ENCODE measurements around the gene SLC35F4.
"Not testable (repeated sequence)": the region's sequence is repeated elsewhere in the genome, so short reads cannot be mapped to it uniquely, and the experiment has no call there.

SLC35F4 gene

GRCh38 chr14:57796556-57796955, 69.3 kb downstream of the SLC35F4 start:
- DNase-seq (ENCODE audit: low read depth), result no peak

GRCh38 chr14:57785058-57785457, 80.8 kb downstream of the SLC35F4 start:
- DNase-seq (ENCODE audit: low read depth), result no peak

GRCh38 chr14:57771801-57772200, 94.1 kb downstream of the SLC35F4 start:
- DNase-seq (ENCODE audit: low read depth), result no peak

GRCh38 chr14:57769863-57770523, 95.9 kb downstream of the SLC35F4 start:
- no peak for DNase-seq (ENCODE audit: low read depth)

GRCh38 chr14:57761800-57762199, 104.1 kb downstream of the SLC35F4 start:
- no peak for DNase-seq (ENCODE audit: low read depth)

GRCh38 chr14:57760896-57761295, 105.0 kb downstream of the SLC35F4 start:
- DNase-seq (ENCODE audit: low read depth), result no peak

GRCh38 chr14:57755018-57755521, 110.8 kb downstream of the SLC35F4 start:
- DNase-seq (ENCODE audit: low read depth), result no peak

- DNase-seq (ENCODE audit: low read depth), result no peak
These were observed 111.4 kb downstream of the SLC35F4 start for GRCh38 chr14:57754527-57754926.

GRCh38 chr14:57753821-57754220, 112.1 kb downstream of the SLC35F4 start:
- DNase-seq (ENCODE audit: low read depth), result no peak

- not testable (repeated sequence) for DNase-seq (ENCODE audit: low read depth)
These were observed 113.7 kb downstream of the SLC35F4 start for GRCh38 chr14:57752142-57752695.

- no peak for DNase-seq (ENCODE audit: low read depth)
These were observed 114.5 kb downstream of the SLC35F4 start for GRCh38 chr14:57751400-57751799.

GRCh38 chr14:57749267-57749666, 116.6 kb downstream of the SLC35F4 start:
- DNase-seq (ENCODE audit: low read depth), result peak; percentile 3

- DNase-seq (ENCODE audit: low read depth), result no peak
These were observed 117.6 kb downstream of the SLC35F4 start for GRCh38 chr14:57748279-57748678.

- DNase-seq (ENCODE audit: low read depth), result no peak
These were observed 118.9 kb downstream of the SLC35F4 start for GRCh38 chr14:57747036-57747435.

GRCh38 chr14:57746563-57746962, 119.3 kb downstream of the SLC35F4 start:
- DNase-seq (ENCODE audit: low read depth), result no peak

GRCh38 chr14:57739516-57739915, 126.4 kb downstream of the SLC35F4 start:
- DNase-seq (ENCODE audit: low read depth), result no peak

- no peak for DNase-seq (ENCODE audit: low read depth)
These were observed 128.3 kb downstream of the SLC35F4 start for GRCh38 chr14:57737598-57737997.

- no peak for DNase-seq (ENCODE audit: low read depth)
These were observed 129.5 kb downstream of the SLC35F4 start for GRCh38 chr14:57736391-57736790.

GRCh38 chr14:57735276-57735675, 130.6 kb downstream of the SLC35F4 start:
- DNase-seq (ENCODE audit: low read depth), result no peak

GRCh38 chr14:57732463-57733285, 133.2 kb downstream of the SLC35F4 start:
- DNase-seq (ENCODE audit: low read depth), result no peak

- DNase-seq (ENCODE audit: low read depth), result no peak
These were observed 136.4 kb downstream of the SLC35F4 start for GRCh38 chr14:57729208-57730187.
